Right cardiac atrium (tissue), 5 donors: Measurements from ENCODE around the gene PRMT7. TPM values are rescaled to one million over a fixed set of nuclear protein-coding genes. Genes with fewer than 3 reads are reported as not detected.

Experiments
- ATAC-seq, 2 donors: fragments of 200-7000 bp; cut with Tn5 transposase; one replicate each; pipeline versions ENCODE4 v1.8.0 to v1.9.1; 2020; ENCODE audit warnings: moderate library complexity in 2 of 2, mild to moderate bottlenecking in 1 of 2
- DNase-seq, 3 donors: peaks; one replicate each; pipeline ENCODE4 v3.0.0-alpha.2; 2020
- H3K27ac ChIP-seq: one replicate; pipeline ENCODE4 v1.5.1; 2013; ENCODE audit warnings: mild to moderate bottlenecking, low read length, control low read depth, moderate library complexity
- H3K27me3 ChIP-seq: one replicate; pipeline ENCODE4 v1.6.1; 2013; ENCODE audit not compliant: control insufficient read depth, insufficient read depth
- H3K4me1 ChIP-seq: one replicate; pipeline ENCODE4 v1.6.1; 2013; ENCODE audit warnings: low read length; ENCODE audit not compliant: control insufficient read depth, insufficient read depth
- H3K4me3 ChIP-seq: one replicate; pipeline ENCODE4 v1.5.1; 2013; ENCODE audit warnings: low read length, control low read depth
- H3K9me3 ChIP-seq: one replicate; pipeline ENCODE4 v1.6.1; 2013; ENCODE audit warnings: low read length; ENCODE audit not compliant: control insufficient read depth
- WGBS: extraction: QIAGEN DNeasy Blood & Tissue Kit; methylation state at CpG from one replicate; pipeline ENCODE4 v1.1.7; 2013; 5-methylcytosine and 5-hydroxymethylcytosine counted together
- intact Hi-C, 4 donors: fragments of 100-400 bp; cut with DNase I; formaldehyde crosslinking; loops; one replicate each; pipeline versions ENCODE4 v1.11.0 to v1.14.0; 2022 to 2023
- polyA plus RNA-seq: library from polyadenylated mRNA; stranded (reverse); fragments of 200-250 nt; gene quantifications from one replicate; pipeline ENCODE4 v1.2.3, GENCODE V29; 2013
- total RNA-seq, 4 donors: library from RNA; stranded (reverse); fragmentation: NEBNext Ultra II Directional; extraction: Animal tissue kit (Norgen Biotek cat#: 25700); gene quantifications; one replicate each; pipeline ENCODE4 v1.2.1, GENCODE V29; 2021
- donor health status: healthy with polysubstance abuse.
- donor health status: DM: no; HTN: yes; CAD: no.
- donor health status: DM: no; HTN: no; CAD: no.
- donor health status: DM: no; HTN: yes; CAD: no; lungs with severe emphysema.
- donor health status: DM: yes; HTN: yes; CAD: no.

PRMT7 gene
- total and polyA plus RNA-seq, 5 donors = 20.8 to 34.7 (median 34.5) TPM

DNA sequence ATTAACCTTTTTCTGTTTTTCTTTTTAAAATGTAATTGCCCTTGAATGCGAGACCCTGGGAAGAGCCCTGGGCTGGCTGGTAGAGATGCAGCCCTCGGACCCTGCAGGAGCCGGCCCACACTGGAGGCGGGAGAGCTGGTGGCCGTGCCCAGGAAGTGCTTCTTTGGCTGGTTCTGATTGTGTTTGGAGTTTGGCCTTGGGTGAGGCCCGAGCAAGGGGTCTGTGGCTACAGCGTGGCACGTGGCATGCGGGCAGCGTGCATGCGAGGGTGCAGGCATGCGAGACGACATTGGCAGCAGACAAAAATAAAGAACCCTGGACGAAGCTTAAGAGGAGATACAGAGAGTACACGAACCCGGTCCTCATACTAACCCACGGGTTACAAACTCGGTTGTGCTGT lies 49.7 kb downstream of the PRMT7 start:
- WGBS = 88% methylated on average over 18 of the region's 18 CpGs
- Histone ChIP-seq H3K27ac (no peak overlapping the region), H3K9me3 (no peaks in the 10 kb centered on the region), H3K27me3 (no peaks in the 10 kb centered on the region), H3K4me3 (no peak overlapping the region), H3K4me1 (no peaks in the 10 kb centered on the region)
- DNase-seq (peak in 1 of 3 donors; percentile 37), ATAC-seq (no peak)
- intact Hi-C loops = no loop called here

DNA sequence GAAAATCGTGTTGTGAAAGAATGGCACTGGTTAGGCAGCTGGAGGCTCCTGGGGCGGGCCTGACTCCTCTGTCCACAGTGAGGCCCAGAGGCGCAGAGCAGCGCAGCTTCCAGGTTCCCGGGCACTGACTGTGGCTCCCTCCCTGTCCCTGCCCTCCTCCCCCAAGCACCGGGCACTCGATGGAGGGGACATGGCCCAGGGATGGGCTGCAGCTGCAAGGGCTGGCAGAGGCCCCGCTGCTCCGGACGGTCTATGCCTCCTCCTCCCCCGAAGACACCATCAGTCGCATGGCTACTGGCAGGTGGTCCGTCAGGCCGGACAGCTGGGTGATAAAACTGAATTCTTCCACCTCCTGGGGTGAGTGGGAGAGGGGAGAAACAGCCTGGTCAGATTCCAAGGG lies 50.1 kb downstream of the PRMT7 start:
- no peak for DNase-seq
- no peak overlapping the region for H3K27ac ChIP-seq
- no peaks in the 10 kb centered on the region for H3K4me1 ChIP-seq
- WGBS = 74% methylated on average over 14 of the region's 14 CpGs
- H3K4me3 ChIP-seq = no peak overlapping the region
- no peaks in the 10 kb centered on the region for H3K9me3 ChIP-seq
- intact Hi-C loops = no loop called here
- peak in 1 of 2 donors; percentile 8 for ATAC-seq
- H3K27me3 ChIP-seq = no peaks in the 10 kb centered on the region

DNA sequence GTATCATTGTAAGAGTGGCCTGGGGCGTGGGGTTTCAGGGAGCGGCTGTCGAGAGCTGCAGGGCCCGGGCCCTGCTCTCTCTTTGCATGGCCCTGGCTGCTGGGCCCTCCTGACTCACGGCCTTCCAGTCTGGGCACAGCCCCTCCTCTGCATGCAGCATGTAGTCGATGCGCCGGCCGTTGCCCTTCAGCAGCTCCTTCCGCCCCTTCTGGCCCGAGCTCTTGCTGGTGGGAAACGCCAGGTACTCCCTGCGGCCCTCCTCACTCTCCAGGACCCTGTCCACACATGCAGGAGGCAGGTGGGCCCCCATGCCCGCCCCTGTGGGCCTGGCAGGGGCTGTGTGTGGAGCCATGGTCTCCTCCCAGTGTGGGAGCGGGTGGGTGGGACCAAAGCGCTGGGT lies 50.7 kb downstream of the PRMT7 start:
- Histone ChIP-seq H3K9me3 (no peaks in the 10 kb centered on the region), H3K27ac (no peak overlapping the region), H3K4me1 (no peaks in the 10 kb centered on the region), H3K4me3 (no peak overlapping the region), H3K27me3 (no peaks in the 10 kb centered on the region)
- 60% methylated on average over 16 of the region's 16 CpGs for WGBS
- intact Hi-C loops = no loop called here
- DNase-seq = no peak
- ATAC-seq = peak; percentile 3 to 14

DNA sequence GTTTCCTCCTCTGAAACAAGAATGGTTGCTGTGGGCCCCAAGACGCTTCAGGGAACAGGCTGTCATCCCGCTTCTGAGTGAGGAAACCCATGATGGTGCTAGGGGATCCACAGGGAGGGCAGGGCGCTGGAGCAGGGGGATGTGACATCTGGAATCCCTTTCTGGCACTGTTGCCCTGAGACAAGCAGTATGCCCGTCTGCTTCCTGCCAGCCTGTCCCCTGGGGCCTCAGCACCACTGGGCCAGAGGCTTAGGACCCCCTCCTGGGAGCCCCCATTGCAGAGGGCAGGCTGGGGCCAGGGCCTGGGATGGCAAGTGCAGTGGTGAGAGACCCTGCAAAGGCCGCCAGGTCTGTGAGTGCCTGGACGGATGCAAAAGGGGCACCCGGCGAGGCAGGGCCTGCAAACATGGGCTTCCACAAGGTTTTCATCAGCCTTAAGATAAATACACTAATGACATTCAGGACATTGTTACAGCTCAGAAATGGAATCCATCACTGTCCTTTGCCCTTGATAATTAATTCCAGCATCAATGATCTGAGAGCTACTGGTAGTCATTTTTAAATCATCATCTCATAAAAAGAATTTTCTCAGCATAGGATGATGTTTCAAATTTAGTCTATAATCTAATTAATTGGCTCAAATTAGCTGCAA lies 51.6 kb downstream of the PRMT7 start:
- intact Hi-C loops = no loop called here
- WGBS = 58% methylated on average over 8 of the region's 8 CpGs
- Histone ChIP-seq H3K27ac (no peak overlapping the region), H3K27me3 (no peaks in the 10 kb centered on the region), H3K4me1 (no peaks in the 10 kb centered on the region), H3K9me3 (no peaks in the 10 kb centered on the region), H3K4me3 (no peak overlapping the region)
- DNase-seq (peak in 1 of 3 donors; percentile 27), ATAC-seq (no peak)

DNA sequence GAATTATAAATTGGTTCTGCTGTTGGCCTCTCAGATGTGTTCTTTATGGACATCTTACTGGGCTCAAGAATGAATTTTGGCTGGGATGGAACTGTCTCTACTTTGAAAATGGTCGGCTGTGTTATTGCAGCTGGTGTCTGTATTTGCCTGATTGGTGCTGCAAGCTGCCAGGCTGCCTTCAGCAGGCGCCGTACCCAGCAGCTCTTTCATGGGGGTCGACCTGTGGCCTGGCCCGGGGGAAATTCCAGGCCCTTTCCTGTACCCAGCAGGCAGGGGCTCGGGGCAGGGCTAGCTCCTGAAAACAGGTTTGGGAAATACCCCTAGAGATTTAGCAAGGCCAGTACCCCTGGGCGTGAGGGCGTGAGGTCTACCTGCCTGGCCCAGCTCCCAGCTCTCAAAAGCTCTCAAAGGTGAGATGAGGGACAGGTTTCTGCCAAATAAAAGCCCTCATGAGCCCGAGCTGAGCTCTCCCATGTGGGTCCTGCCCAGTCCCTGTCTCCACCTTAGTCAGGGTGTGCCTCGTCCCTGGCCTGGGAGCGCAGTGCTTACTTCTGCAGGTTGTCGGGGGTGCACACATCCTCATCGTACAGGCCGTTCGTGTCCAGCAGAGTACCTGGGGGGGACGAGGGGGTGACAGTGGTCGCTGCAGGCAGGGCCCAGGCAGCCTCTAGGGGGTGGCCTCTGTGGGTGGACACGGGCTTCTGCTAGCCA lies 52.3 kb downstream of the PRMT7 start:
- Histone ChIP-seq H3K27ac (no peak overlapping the region), H3K4me1 (no peaks in the 10 kb centered on the region), H3K9me3 (no peaks in the 10 kb centered on the region), H3K27me3 (no peaks in the 10 kb centered on the region), H3K4me3 (no peak overlapping the region)
- WGBS = 77% methylated on average over 18 of the region's 18 CpGs
- ATAC-seq (no peak), DNase-seq (peak in 1 of 3 donors; percentile 40)
- intact Hi-C loops = no loop called here

DNA sequence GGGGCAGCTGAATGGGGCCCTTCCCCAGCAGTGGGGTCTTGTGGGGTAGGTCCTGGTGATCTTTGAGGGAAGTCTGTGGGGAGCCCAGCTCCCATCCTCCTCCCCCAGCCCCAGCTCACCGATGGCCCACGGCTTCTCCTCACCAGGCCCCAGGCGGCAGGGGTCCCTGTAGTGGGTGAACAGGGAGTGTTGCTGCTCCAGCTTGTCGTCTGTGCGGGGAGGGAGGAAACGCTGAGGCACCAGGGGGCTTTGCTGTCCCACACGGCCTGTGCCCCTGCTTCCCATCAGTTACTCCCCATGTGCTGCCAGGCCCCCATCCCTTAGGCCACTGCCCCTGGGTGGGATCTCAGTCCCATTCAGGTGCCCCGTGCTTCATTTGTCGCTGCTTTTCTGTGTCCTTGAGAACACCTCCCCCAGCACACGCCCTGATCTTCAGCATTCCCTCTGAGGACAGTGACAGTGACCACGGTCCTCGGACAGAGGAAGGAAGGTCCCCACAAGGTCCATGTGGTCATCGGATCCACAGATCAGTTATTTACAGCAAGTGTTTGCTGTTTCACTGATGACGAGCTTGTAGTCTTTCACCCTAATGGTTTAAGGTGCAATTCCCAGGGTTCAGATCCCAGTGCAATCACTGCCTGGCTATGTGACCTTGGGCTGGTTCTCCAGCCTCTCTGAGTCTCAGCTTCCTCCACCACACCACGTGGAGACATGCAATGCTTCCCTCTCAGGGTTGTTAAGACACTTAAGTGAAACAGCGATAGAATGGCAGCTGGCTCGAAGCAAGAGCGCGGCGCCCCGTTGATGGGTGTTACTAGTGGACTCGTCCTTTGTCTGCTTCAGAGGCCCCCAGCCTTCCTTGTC lies 53.1 kb downstream of the PRMT7 start:
- DNase-seq = peak in 1 of 3 donors; percentile 30
- ATAC-seq = no peak
- WGBS = 56% methylated on average over 22 of the region's 22 CpGs

DNA sequence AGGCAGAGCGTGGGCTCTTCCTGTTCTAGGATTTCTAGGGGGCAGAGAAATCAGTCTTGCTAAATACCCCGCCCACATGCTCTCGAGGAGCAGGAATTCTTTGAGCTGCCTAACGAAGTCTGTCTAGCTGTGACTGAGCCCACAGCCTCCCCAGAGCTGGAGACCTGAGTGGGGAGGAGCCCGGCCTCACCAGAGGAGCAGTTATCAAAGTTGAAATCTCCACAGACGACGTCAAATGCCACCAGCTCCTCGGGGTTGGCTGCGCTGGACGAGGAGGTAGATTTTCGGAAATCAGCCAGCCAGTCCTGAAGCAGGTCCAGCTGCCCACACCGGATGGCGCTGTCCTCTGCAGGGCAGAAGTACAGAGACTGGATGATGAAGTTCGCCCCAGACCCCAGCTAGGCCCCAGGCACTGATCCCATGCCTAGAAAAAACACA lies 53.8 kb downstream of the PRMT7 start:
- intact Hi-C loops = no loop called here
- DNase-seq (peak in 1 of 3 donors; percentile 48), ATAC-seq (no peak)
- no peak overlapping the region for H3K27ac ChIP-seq
- no peaks in the 10 kb centered on the region for H3K27me3 ChIP-seq
- no peaks in the 10 kb centered on the region for H3K4me1 ChIP-seq
- H3K4me3 ChIP-seq = no peak overlapping the region
- 45% methylated on average over 14 of the region's 14 CpGs for WGBS
- H3K9me3 ChIP-seq = no peaks in the 10 kb centered on the region

More for the DNA sequence above, 53.1 kb downstream of the PRMT7 start:
- H3K9me3 ChIP-seq = no peaks in the 10 kb centered on the region
- no peak overlapping the region for H3K4me3 ChIP-seq
- H3K27ac ChIP-seq = no peak overlapping the region
- no peaks in the 10 kb centered on the region for H3K4me1 ChIP-seq
- H3K27me3 ChIP-seq = no peaks in the 10 kb centered on the region
- intact Hi-C loops = no loop called here

DNA sequence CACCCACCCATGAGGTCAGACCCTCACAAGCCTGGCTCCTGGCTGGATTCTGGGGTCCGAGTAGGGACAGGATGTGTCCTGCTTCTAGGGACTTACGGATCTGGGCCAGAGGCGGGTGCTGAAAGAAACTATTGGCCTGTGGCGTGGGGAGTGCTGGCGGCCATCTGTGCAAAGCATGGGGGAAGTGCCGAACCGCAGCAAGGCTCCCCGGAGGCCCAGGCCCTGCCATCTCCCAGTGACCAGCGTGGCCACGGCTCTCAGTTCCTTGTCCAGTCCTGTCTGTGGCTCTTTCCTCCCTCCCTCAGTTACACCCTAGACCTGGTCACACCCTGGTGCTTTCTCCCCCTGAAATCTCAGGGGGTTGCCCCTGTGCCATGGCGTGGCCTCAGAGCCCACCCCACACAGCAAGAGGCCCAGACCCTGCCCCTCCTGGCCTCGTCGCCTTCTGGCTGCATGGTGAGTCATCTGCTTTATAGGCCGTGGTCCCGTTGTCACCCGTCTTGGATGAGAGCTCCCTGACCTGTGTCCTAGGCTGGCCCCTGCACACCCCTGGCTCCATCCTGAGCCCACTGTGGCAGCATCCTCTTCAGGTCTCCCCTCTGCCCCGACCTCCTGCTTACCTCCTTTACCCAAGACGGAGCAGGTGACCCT lies 54.5 kb downstream of the PRMT7 start:
- H3K4me1 ChIP-seq = no peaks in the 10 kb centered on the region
- no peak overlapping the region for H3K4me3 ChIP-seq
- no peaks in the 10 kb centered on the region for H3K9me3 ChIP-seq
- peak in 1 of 2 donors; percentile 23 for ATAC-seq
- intact Hi-C loops = no loop called here
- H3K27ac ChIP-seq = no peak overlapping the region
- peak in 1 of 3 donors; percentile 64 for DNase-seq
- 40% methylated on average over 18 of the region's 18 CpGs for WGBS
- H3K27me3 ChIP-seq = no peaks in the 10 kb centered on the region

DNA sequence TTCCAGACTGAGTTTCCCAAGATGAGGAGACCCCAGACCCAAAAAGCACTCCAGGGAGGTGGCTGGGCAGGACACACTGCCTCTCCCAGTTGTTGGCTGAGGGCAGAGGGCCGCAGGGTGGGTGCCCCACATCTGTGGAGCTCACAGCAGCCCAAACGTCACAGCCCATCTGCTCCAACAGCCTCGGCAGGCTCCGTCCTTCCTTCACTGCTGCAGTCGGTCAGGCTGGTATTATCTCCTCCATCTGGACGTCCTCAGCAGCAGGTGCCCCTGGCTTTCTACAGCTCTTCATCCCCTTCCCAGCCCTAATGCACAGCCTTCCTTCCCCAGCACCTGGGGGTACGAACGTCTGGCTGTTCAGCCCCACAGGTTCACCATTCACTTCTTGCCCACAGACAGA lies 55.2 kb downstream of the PRMT7 start:
- peak in 1 of 3 donors; percentile 36 for DNase-seq
- intact Hi-C loops = no loop called here
- H3K4me3 ChIP-seq = no peak overlapping the region
- no peaks in the 10 kb centered on the region for H3K27me3 ChIP-seq
- no peak overlapping the region for H3K27ac ChIP-seq
- no peaks in the 10 kb centered on the region for H3K4me1 ChIP-seq
- no peaks in the 10 kb centered on the region for H3K9me3 ChIP-seq
- WGBS = 48% methylated on average over 8 of the region's 8 CpGs
- no peak for ATAC-seq

DNA sequence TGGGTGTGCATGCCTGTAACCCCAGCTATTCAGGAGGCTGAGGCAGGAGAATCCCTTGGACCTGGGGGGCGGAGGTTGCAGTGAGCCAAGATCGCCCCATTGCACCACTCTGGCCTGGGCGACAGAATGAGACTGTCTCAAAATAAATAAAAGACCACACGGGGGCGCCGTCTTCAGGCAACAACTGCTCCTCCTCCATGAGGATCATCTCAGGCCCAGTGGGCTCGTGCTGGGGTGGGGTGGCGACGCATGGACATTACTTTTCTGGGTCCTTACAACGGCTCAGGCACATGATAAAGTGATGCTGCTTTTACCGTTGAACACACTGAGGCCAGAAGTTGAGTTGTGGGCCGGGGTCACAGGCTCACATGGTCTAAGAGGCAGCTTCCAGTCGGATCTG lies 56.2 kb downstream of the PRMT7 start:
- no peak overlapping the region for H3K27ac ChIP-seq
- WGBS = 36% methylated on average over 13 of the region's 13 CpGs
- H3K27me3 ChIP-seq = no peaks in the 10 kb centered on the region
- DNase-seq (peak in 1 of 3 donors; percentile 54), ATAC-seq (no peak)
- H3K4me3 ChIP-seq = no peak overlapping the region
- H3K9me3 ChIP-seq = no peaks in the 10 kb centered on the region
- intact Hi-C loops = no loop called here
- no peaks in the 10 kb centered on the region for H3K4me1 ChIP-seq
